ENCODE measurements around the gene TLCD3A. TPM values are rescaled to one million over a fixed set of nuclear protein-coding genes. Genes with fewer than 3 reads are reported as not detected.

Gene TLCD3A
- total and polyA plus RNA-seq, 2 donors (not counting 3 experiments of a cell fraction or from before 2014, with no cell fraction given), result 36.6 to 54.1 TPM

DNA sequence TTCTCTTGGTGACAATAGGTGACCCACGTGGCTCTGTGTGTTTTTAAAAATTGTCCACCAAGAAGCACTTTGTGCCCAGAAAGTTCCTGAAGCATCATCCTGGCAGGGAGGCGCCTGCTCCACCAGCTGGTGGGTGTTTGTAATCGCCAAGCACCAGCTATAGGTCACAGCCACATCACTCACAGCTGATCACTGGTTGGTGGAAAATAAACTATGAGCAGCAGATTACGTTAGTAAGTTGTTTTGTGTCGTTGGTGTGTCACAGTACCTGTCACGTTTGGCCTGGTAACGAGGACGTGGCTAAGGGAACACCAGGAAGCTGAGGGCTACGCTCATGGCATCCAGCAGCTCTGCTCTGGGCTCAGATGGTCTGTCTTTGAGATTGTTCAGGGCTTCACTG is 59.9 kb downstream of the TLCD3A start:
- Histone ChIP-seq H4K20me1 (replicated peaks; ENCODE audit: control insufficient read depth, extremely low read depth, insufficient read depth, low read length) (no peaks in the 10 kb centered on the region), H3K9me3 (replicated peaks; ENCODE audit: control insufficient read depth, insufficient read depth, low read length) (no peaks in the 10 kb centered on the region), H3K79me2 (ENCODE audit: control insufficient read depth, insufficient read depth, low read length) (no peaks in the 10 kb centered on the region), H3K9ac (replicated peaks; ENCODE audit: extremely low read depth, insufficient read depth, low read length) (no peak overlapping the region), H3K36me3 (ENCODE audit: control insufficient read depth in 2 of 2, extremely low read depth in 1 of 2, insufficient read depth in 2 of 2, low read length in 2 of 2) (peaks cover 12 to 15% of the 10 kb centered on the region in 2 experiments), H3K4me2 (ENCODE audit: insufficient read depth, low read length) (no peak overlapping the region), H3K27me3 (ENCODE audit: control insufficient read depth in 2 of 2, insufficient read depth in 2 of 2, low read length in 2 of 2) (no peaks in the 10 kb centered on the region), H3K4me1 (ENCODE audit: control insufficient read depth, extremely low read depth, insufficient read depth, low read length) (peaks cover 10% of the 10 kb centered on the region), H3K27ac (ENCODE audit: insufficient read depth, low read depth, low read length) (no peak overlapping the region), H2AFZ (ENCODE audit: low read depth, low read length) (no peak overlapping the region), H3K4me3 (replicated peaks in 1 of 3; ENCODE audit: insufficient read depth in 1 of 3, low read depth in 1 of 3, low read length in 3 of 3) (no peak overlapping the region), H3K9me1 (replicated peaks; ENCODE audit: control insufficient read depth, extremely low read depth, insufficient read depth, low read length) (no peaks in the 10 kb centered on the region)
- dilution Hi-C loops (cut with MboI; ENCODE audit: extremely low pct_ligation_motif_present, low sequenced_read_pairs) (loop anchor here (25.0 kb wide), 1 partner anchor 195 kb away; the partner anchor contains the start of genes NXN and TIMM22), intact Hi-C loops (cut with micrococcal nuclease) (no loop called here)
- FAIRE-seq (no peak), DNase-seq (ENCODE audit: low read depth, low spot score) (no peak)
- POLR2A ChIA-PET, result no interaction called here
- TF ChIP-seq POLR2A (IDR thresholded peaks at IDR 0.05; ENCODE audit: low read depth, low read length), result no peak
- TF ChIP-seq, protein P1, sequence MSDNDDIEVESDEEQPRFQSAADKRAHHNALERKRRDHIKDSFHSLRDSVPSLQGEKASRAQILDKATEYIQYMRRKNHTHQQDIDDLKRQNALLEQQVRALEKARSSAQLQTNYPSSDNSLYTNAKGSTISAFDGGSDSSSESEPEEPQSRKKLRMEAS (IDR thresholded peaks at IDR 0.05; ENCODE audit: insufficient read depth, insufficient read length), result no peak
- no peak for TF ChIP-seq POLR2AphosphoS5 (IDR thresholded peaks at IDR 0.05; ENCODE audit: insufficient read depth, low read depth, low read length)
- TF ChIP-seq CTCF (IDR thresholded peaks at IDR 0.05; ENCODE audit: extremely low read depth in 1 of 2, insufficient read depth in 1 of 2, low read depth in 1 of 2, low read length in 2 of 2), result no peak
- no peak for TF ChIP-seq JUN (IDR thresholded peaks at IDR 0.05; ENCODE audit: borderline replicate concordance, insufficient read depth, insufficient read length, low read depth)
- no peak for TF ChIP-seq EZH2 (IDR thresholded peaks at IDR 0.05; ENCODE audit: borderline replicate concordance, low read depth, low read length, severe bottlenecking)
- TF ChIP-seq GATA2 (IDR thresholded peaks at IDR 0.05; ENCODE audit: insufficient read depth, insufficient read length, low read depth, low read length), result no peak
- no peak for TF ChIP-seq MYC (IDR thresholded peaks at IDR 0.05; ENCODE audit: low read depth, low read length)
- TF ChIP-seq FOS (IDR thresholded peaks at IDR 0.05; ENCODE audit: borderline replicate concordance, insufficient read depth, low read length), result no peak
- CTCF ChIA-PET, result interaction anchor here (0.6 to 15.3 kb wide), 4 partner anchors 87 to 264 kb away, joined by 3 to 341 read pairs (median 6); partner anchors contain the start of gene NXN
- no TSS peak for BruUV-seq (replicated peaks)

Other genes starting within 250 kb of the TLCD3A start
- 77.1 and 91.2 TPM in 2 replicates for gene VPS53, start 17.8 kb upstream of the TLCD3A start, total RNA-seq
- gene VPS53, start 17.8 kb upstream of the TLCD3A start, polyA plus RNA-seq, result 16.0 and 17.9 TPM in 2 replicates
- gene GEMIN4, start 19.7 kb downstream of the TLCD3A start, total RNA-seq, result 29.1 and 29.9 TPM in 2 replicates
- gene GEMIN4, start 19.7 kb downstream of the TLCD3A start, polyA plus RNA-seq, result 23.5 and 24.1 TPM in 2 replicates
- 81.8 and 84.2 TPM in 2 replicates for gene GLOD4, start 49.7 kb downstream of the TLCD3A start, total RNA-seq
- 26.6 and 41.3 TPM in 2 replicates for gene GLOD4, start 49.7 kb downstream of the TLCD3A start, polyA plus RNA-seq
- 19.0 and 19.2 TPM in 2 replicates for gene MRM3, start 49.8 kb downstream of the TLCD3A start, total RNA-seq
- gene MRM3, start 49.8 kb downstream of the TLCD3A start, polyA plus RNA-seq, result 12.5 and 17.1 TPM in 2 replicates
- gene NXN, start 247.2 kb downstream of the TLCD3A start, total RNA-seq, result 58.9 and 77.3 TPM in 2 replicates
- gene NXN, start 247.2 kb downstream of the TLCD3A start, polyA plus RNA-seq, result 69.5 and 79.0 TPM in 2 replicates

Measured in endothelial cell of umbilical vein (primary cell).